Esophagus squamous epithelium (tissue), 4 donors: ENCODE results near the gene RPL37.

Experiments
- POLR2A ChIP-seq, 4 donors: fragments of 450-650 bp; IDR thresholded peaks; one replicate each; pipeline ENCODE4 v1.6.1; 2017; ENCODE audit warnings: antibody characterized with exemption in 4 of 4, mild to moderate bottlenecking in 4 of 4, moderate library complexity in 3 of 4
- TF ChIP-seq, protein P1 (sequence below), 6 experiments: fragments of 450-650 bp in 4 of 6; fragments of 200-600 bp in 2 of 6; sonication (generic) in 2 of 6; IDR thresholded peaks; one replicate each; pipeline ENCODE4 v1.5.1; 2016 to 2019; ENCODE audit warnings: antibody characterized with exemption in 6 of 6, mild to moderate bottlenecking in 4 of 6, moderate library complexity in 4 of 6

DNA sequence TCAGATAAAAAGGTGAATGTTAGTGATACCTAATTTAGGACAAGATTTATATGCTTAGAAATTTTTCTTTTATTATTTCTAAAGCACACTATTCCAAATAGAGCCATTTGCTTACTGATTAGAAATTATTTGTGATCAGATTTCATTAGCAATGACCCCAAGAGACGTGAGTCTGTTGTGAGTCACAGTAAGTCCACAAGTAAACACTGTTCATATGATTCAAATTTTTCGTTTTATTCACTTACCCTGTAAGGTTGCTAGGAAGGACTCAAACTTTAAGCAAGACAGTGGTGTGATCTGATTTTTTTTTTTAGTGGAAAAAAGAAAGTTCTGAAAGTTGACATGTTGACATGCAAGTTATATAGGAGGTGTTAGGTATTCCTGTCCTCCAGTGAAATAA is 7.3 kb upstream of the RPL37 start:
- TF ChIP-seq, protein P1, sequence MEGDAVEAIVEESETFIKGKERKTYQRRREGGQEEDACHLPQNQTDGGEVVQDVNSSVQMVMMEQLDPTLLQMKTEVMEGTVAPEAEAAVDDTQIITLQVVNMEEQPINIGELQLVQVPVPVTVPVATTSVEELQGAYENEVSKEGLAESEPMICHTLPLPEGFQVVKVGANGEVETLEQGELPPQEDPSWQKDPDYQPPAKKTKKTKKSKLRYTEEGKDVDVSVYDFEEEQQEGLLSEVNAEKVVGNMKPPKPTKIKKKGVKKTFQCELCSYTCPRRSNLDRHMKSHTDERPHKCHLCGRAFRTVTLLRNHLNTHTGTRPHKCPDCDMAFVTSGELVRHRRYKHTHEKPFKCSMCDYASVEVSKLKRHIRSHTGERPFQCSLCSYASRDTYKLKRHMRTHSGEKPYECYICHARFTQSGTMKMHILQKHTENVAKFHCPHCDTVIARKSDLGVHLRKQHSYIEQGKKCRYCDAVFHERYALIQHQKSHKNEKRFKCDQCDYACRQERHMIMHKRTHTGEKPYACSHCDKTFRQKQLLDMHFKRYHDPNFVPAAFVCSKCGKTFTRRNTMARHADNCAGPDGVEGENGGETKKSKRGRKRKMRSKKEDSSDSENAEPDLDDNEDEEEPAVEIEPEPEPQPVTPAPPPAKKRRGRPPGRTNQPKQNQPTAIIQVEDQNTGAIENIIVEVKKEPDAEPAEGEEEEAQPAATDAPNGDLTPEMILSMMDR (IDR thresholded peaks at IDR 0.05) = no peak
- TF ChIP-seq POLR2A (IDR thresholded peaks at IDR 0.05) = no peak
